IMR-90 (cell line): ENCODE results near the gene EED. TPM values are rescaled to one million over a fixed set of nuclear protein-coding genes. Genes with fewer than 3 reads are reported as not detected.

Experiments used
- ATAC-seq: fragments of 200-7000 bp; cut with Tn5 transposase; 2 replicates; pipeline ENCODE4 v1.9.1; 2020; ENCODE audit warnings: low read depth, mild to moderate bottlenecking, moderate library complexity
- BruUV-seq: library from RNA; stranded (reverse); fragments of 400-500 nt; replicated peaks from 2 replicates; lab custom pipeline; 2021; lab: Mats Ljungman, UMichigan
- CTCF ChIA-PET: fragments of 300-600 bp; formaldehyde crosslinking; extraction: SDS; loops from one replicate; lab custom pipeline; 2021; ENCODE audit warnings: antibody characterized with exemption; lab: Yijun Ruan, JAX
- POLR2A ChIA-PET: fragments of 300-600 bp; sonication (Branson Sonifier 250); formaldehyde crosslinking; loops from one replicate; lab custom pipeline; 2022; ENCODE audit warnings: antibody characterized with exemption; ENCODE audit not compliant: unreplicated experiment; lab: Charles Lee
- DNase-seq: peaks from one replicate; pipeline ENCODE4 v3.0.0; 2013
- H2AFZ ChIP-seq: replicated peaks from 2 replicates; pipeline ENCODE3; 2013; ENCODE audit warnings: low read length, mild to moderate bottlenecking; ENCODE audit not compliant: poor library complexity
- H2AK5ac ChIP-seq: 2 replicates; pipeline ENCODE4 v1.6.1; 2013; ENCODE audit warnings: low read depth, low read length, inconsistent platforms
- H2AK9ac ChIP-seq: replicated peaks from 2 replicates; pipeline ENCODE3; 2013; ENCODE audit warnings: mild to moderate bottlenecking, low read depth, low read length, moderate library complexity; ENCODE audit not compliant: poor library complexity
- H2BK120ac ChIP-seq: 2 replicates; pipeline ENCODE4 v1.6.1; 2013; ENCODE audit warnings: low read depth, low read length, inconsistent platforms
- H2BK15ac ChIP-seq: 3 replicates; pipeline ENCODE4 v1.6.1; 2013; ENCODE audit warnings: low read depth, low read length, inconsistent platforms
- H2BK20ac ChIP-seq: 2 replicates; pipeline ENCODE4 v1.6.1; 2013; ENCODE audit warnings: low read depth, mild to moderate bottlenecking, inconsistent platforms, low read length, moderate library complexity
- H2BK5ac ChIP-seq: 2 replicates; pipeline ENCODE4 v1.6.1; 2013; ENCODE audit warnings: mild to moderate bottlenecking, low read depth, low read length, inconsistent platforms; ENCODE audit not compliant: poor library complexity, severe bottlenecking
- H3K14ac ChIP-seq: replicated peaks from 2 replicates; pipeline ENCODE4 v1.6.1; 2013; ENCODE audit warnings: low read depth, low read length, inconsistent platforms
- H3K18ac ChIP-seq: 2 replicates; pipeline ENCODE4 v1.6.1; 2013; ENCODE audit warnings: low read depth, low read length, control low read depth
- H3K23ac ChIP-seq: 2 replicates; pipeline ENCODE4 v1.6.1; 2013; ENCODE audit warnings: low read depth, low read length, inconsistent platforms
- H3K27ac ChIP-seq: 2 replicates; pipeline ENCODE4 v1.5.1; 2013; ENCODE audit warnings: mild to moderate bottlenecking, control low read depth, low read length; ENCODE audit not compliant: insufficient read depth
- H3K27me3 ChIP-seq: 2 replicates; pipeline ENCODE4 v1.6.1; 2013; ENCODE audit warnings: low read length; ENCODE audit not compliant: control insufficient read depth, insufficient read depth
- H3K36me3 ChIP-seq: 2 replicates; pipeline ENCODE4 v1.6.1; 2013; ENCODE audit warnings: low read length, mixed read lengths; ENCODE audit not compliant: control insufficient read depth, insufficient read depth
- H3K4ac ChIP-seq: 2 replicates; pipeline ENCODE4 v1.6.1; 2013; ENCODE audit warnings: low read depth, low read length, inconsistent platforms
- H3K4me1 ChIP-seq: 2 replicates; pipeline ENCODE4 v1.6.1; 2013; ENCODE audit warnings: low read length, mixed read lengths; ENCODE audit not compliant: control insufficient read depth, insufficient read depth
- H3K4me2 ChIP-seq: 2 replicates; pipeline ENCODE4 v1.6.1; 2013; ENCODE audit warnings: low read depth, mild to moderate bottlenecking, control low read depth, low read length, moderate library complexity
- H3K4me3 ChIP-seq: 2 replicates; pipeline ENCODE4 v1.5.1; 2013; ENCODE audit warnings: low read depth, mild to moderate bottlenecking, control low read depth, low read length, moderate library complexity; ENCODE audit not compliant: insufficient read depth
- H3K56ac ChIP-seq: 2 replicates; pipeline ENCODE4 v1.6.1; 2013; ENCODE audit warnings: low read length, inconsistent platforms; ENCODE audit not compliant: insufficient read depth; ENCODE audit errors: extremely low read depth
- H3K79me1 ChIP-seq, 2 experiments: 2 replicates each; pipeline ENCODE4 v1.6.1; 2013; ENCODE audit warnings: low read length in 2 of 2, inconsistent platforms in 1 of 2, low read depth in 1 of 2
- H3K9ac ChIP-seq: 2 replicates; pipeline ENCODE4 v1.6.1; 2013; ENCODE audit warnings: low read depth, low read length, control low read depth
- H3K9me1 ChIP-seq: 2 replicates; pipeline ENCODE4 v1.6.1; 2013; ENCODE audit warnings: low read length, inconsistent platforms; ENCODE audit not compliant: insufficient read depth
- H3K9me3 ChIP-seq: 2 replicates; pipeline ENCODE4 v1.6.1; 2013; ENCODE audit warnings: low read length; ENCODE audit not compliant: control insufficient read depth, insufficient read depth
- H4K20me1 ChIP-seq: 2 replicates; pipeline ENCODE4 v1.6.1; 2013; ENCODE audit warnings: low read length, inconsistent platforms; ENCODE audit not compliant: insufficient read depth
- H4K5ac ChIP-seq: 2 replicates; pipeline ENCODE4 v1.6.1; 2013; ENCODE audit warnings: mild to moderate bottlenecking, low read depth, low read length, control low read depth
- H4K8ac ChIP-seq, 2 experiments: 2 replicates each; pipeline ENCODE4 v1.6.1; 2013; ENCODE audit warnings: low read depth in 2 of 2, low read length in 2 of 2, control low read depth in 1 of 2, inconsistent platforms in 1 of 2
- H4K91ac ChIP-seq: 2 replicates; pipeline ENCODE4 v1.6.1; 2013; ENCODE audit warnings: low read depth, low read length, inconsistent platforms; ENCODE audit not compliant: insufficient read depth
- BHLHE40 ChIP-seq: fragments of 150-350 bp; IDR thresholded peaks from 2 replicates; pipeline ENCODE4 v1.6.1; 2016; ENCODE audit warnings: mild to moderate bottlenecking, low read depth, low read length
- CEBPB ChIP-seq: IDR thresholded peaks from 2 replicates; pipeline ENCODE4 v1.6.1; 2012; ENCODE audit warnings: low read depth, low read length, improper control_type of control experiment
- CTCF ChIP-seq: conservative IDR thresholded peaks from 2 replicates; pipeline ENCODE4 v1.5.1; 2012; ENCODE audit warnings: mild to moderate bottlenecking, low read depth, low read length, improper control_type of control experiment
- ELK1 ChIP-seq: fragments of 150-350 bp; IDR thresholded peaks from 2 replicates; pipeline ENCODE4 v1.6.1; 2016; ENCODE audit warnings: low read depth, mild to moderate bottlenecking, low read length, moderate library complexity, borderline replicate concordance
- FOS ChIP-seq: fragments of 150-350 bp; IDR thresholded peaks from 2 replicates; pipeline ENCODE4 v1.6.1; 2016; ENCODE audit warnings: low read depth, low read length
- MAZ ChIP-seq: IDR thresholded peaks from 2 replicates; pipeline ENCODE4 v1.6.1; 2012; ENCODE audit warnings: low read depth, mild to moderate bottlenecking, low read length, improper control_type of control experiment, moderate library complexity, borderline replicate concordance
- POLR2A ChIP-seq: IDR thresholded peaks from 2 replicates; pipeline ENCODE4 v1.6.1; 2012; ENCODE audit warnings: mild to moderate bottlenecking, low read depth, low read length
- RAD21 ChIP-seq: IDR thresholded peaks from 2 replicates; pipeline ENCODE4 v1.6.1; 2012; ENCODE audit warnings: low read length, improper control_type of control experiment
- USF2 ChIP-seq: fragments of 150-350 bp; IDR thresholded peaks from 2 replicates; pipeline ENCODE4 v1.6.1; 2017; ENCODE audit warnings: mild to moderate bottlenecking, antibody characterized with exemption, low read length, low read depth
- WGBS, 2 experiments: methylation state at CpG; one replicate each; pipeline versions ENCODE4 v1.1.5 to v1.1.7; 2013; ENCODE audit warnings: missing lambda C conversion rate in 2 of 2; ENCODE audit not compliant: insufficient read length in 1 of 2; ENCODE audit errors: extremely low coverage in 2 of 2; 5-methylcytosine and 5-hydroxymethylcytosine counted together
- dilution Hi-C: fragments of 300-500 bp; cut with HindIII; formaldehyde crosslinking; loops from one replicate; pipeline ENCODE4 v1.14.3; 2018; ENCODE audit warnings: low sequenced_read_pairs; ENCODE audit not compliant: unreplicated experiment
- in situ Hi-C: fragments of 300-500 bp; cut with MboI; formaldehyde crosslinking; loops from 3 replicates; pipeline ENCODE4 v1.14.3; 2019; ENCODE audit warnings: low sequenced_read_pairs, inconsistent platforms, mixed read lengths
- intact Hi-C: fragments of 100-400 bp; cut with micrococcal nuclease; formaldehyde crosslinking; loops from 2 replicates; pipeline ENCODE4 v1.10.0; 2022
- polyA plus RNA-seq, 3 experiments: library from polyadenylated mRNA; depleted of rRNA; stranded (reverse); fragments of >200 nt; gene quantifications; 2 replicates each; pipeline ENCODE4 v1.2.3, GENCODE V29; 2012; ENCODE audit warnings: low replicate concordance in 1 of 3
- total RNA-seq: library from RNA; depleted of rRNA; stranded (reverse); fragments of >200 nt; gene quantifications from 2 replicates; pipeline ENCODE4 v1.2.3, GENCODE V29; 2012

The EED gene
- total and polyA plus RNA-seq, 2 of the 4 experiments (the other 2 are of a cell fraction): 11.1 to 11.5 TPM

GRCh38 chr11:86214710-86215109, 29.8 kb upstream of the EED start:
- DNase-seq (no peak), ATAC-seq (no peak)
- Histone ChIP-seq H3K4me2 (no peak overlapping the region), H3K4me1 (no peaks in the 10 kb centered on the region; the same call in 1 of the 2 replicates), H3K4ac (no peak overlapping the region), H3K9me1 (no peaks in the 10 kb centered on the region), H3K14ac (no peak overlapping the region), H2BK5ac (no peak overlapping the region), H4K8ac (no peak overlapping the region), H3K23ac (no peak overlapping the region), H2BK15ac (no peak overlapping the region), H3K4me3 (no peak overlapping the region), H3K9ac (no peak overlapping the region), H4K20me1 (no peaks in the 10 kb centered on the region), H3K56ac (no peak overlapping the region), H3K18ac (no peak overlapping the region), H4K91ac (no peak overlapping the region), H2AK5ac (no peak overlapping the region), H3K27me3 (no peaks in the 10 kb centered on the region), H2BK120ac (no peak overlapping the region), H3K79me1 (0 out of 4 replicates have a peak, but pooled peaks cover 0 to 4% of the 10 kb centered on the region in 2 experiments), H2BK20ac (no peak overlapping the region), H3K27ac (no peak overlapping the region), H4K5ac (no peak overlapping the region), H3K9me3 (no peaks in the 10 kb centered on the region), H2AK9ac (no peak overlapping the region), H3K36me3 (no peaks in the 10 kb centered on the region), H2AFZ (peak overlapping the region; percentile 3)
- intact Hi-C loops (no loop called here), in situ Hi-C loops (loop anchor here (25.0 kb wide), 1 partner anchor 177 kb away; no protein-coding TSS in a partner anchor), dilution Hi-C loops (no loop called here)
- BruUV-seq: no TSS peak
- CTCF ChIA-PET: no interaction called here
- TF ChIP-seq BHLHE40 (no peak), RAD21 (no peak), POLR2A (no peak), MAZ (no peak), CEBPB (no peak), USF2 (no peak), CTCF (no peak), ELK1 (no peak), FOS (no peak)
- POLR2A ChIA-PET: no interaction called here
- WGBS, 2 experiments: no CpG with 5 or more reads among the region's 1 CpG
